ENCODE measurements around the gene STRBP.
A peak's percentile ranks its signal among the peaks of the same experiment; 100 is the strongest.

The STRBP gene

GRCh38 chr9:123093141-123093540, 175.2 kb downstream of the STRBP start:
- H3K4me3 ChIP-seq (ENCODE audit: control insufficient read depth, low read depth, low read length), result no peak overlapping the region
- TF ChIP-seq, protein P1, sequence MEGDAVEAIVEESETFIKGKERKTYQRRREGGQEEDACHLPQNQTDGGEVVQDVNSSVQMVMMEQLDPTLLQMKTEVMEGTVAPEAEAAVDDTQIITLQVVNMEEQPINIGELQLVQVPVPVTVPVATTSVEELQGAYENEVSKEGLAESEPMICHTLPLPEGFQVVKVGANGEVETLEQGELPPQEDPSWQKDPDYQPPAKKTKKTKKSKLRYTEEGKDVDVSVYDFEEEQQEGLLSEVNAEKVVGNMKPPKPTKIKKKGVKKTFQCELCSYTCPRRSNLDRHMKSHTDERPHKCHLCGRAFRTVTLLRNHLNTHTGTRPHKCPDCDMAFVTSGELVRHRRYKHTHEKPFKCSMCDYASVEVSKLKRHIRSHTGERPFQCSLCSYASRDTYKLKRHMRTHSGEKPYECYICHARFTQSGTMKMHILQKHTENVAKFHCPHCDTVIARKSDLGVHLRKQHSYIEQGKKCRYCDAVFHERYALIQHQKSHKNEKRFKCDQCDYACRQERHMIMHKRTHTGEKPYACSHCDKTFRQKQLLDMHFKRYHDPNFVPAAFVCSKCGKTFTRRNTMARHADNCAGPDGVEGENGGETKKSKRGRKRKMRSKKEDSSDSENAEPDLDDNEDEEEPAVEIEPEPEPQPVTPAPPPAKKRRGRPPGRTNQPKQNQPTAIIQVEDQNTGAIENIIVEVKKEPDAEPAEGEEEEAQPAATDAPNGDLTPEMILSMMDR (conservative IDR thresholded peaks at IDR 0.05; ENCODE audit: control insufficient read depth, insufficient read depth, low read depth, low read length), result no peak
- no peak for DNase-seq (ENCODE audit: low read depth)

DNA sequence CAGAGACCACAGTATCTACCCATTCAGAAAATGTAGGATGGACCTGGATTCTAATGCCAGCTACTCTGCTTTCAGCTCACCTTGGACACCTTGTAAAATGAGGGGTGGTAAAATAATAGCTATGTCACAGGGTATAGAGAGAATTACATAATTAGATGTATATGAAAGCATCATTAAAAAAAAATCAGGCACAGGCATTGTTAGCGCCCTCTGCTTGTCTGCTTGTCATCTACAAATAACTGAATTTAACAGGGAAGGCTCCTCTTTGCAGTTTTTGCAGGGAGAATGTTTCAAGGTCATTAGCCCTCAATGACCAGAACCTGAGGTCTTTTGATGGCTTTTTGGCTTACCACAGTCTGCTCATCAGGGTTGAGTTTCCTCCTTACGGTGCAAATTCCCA, 176.9 kb downstream of the STRBP start:
- no peak for DNase-seq (ENCODE audit: low read depth)
- TF ChIP-seq, protein P1 (conservative IDR thresholded peaks at IDR 0.05; ENCODE audit: control insufficient read depth, insufficient read depth, low read depth, low read length), result peak; percentile 8
- no peak overlapping the region for H3K4me3 ChIP-seq (ENCODE audit: control insufficient read depth, low read depth, low read length)

DNA sequence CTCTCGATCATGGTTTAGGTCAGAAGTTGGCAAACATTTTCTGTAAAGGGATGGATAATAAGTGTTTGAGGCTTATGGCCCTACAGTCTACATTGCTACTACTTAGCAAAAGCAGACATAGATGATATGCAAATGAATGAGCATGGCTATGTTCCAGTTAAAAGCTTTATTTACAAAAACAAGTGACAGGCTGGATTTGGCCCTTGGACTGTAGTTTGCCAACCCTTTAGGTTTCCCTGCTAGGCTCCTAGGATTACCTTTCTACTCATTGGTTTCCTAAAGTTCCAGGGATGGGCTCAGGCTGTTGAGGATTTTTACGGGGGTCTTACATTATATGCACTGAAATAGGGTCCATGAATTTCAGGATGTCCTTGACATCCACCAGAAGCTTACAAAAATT, 177.4 kb downstream of the STRBP start:
- no peak for DNase-seq (ENCODE audit: low read depth)
- TF ChIP-seq, protein P1 (conservative IDR thresholded peaks at IDR 0.05; ENCODE audit: control insufficient read depth, insufficient read depth, low read depth, low read length), result no peak

DNA sequence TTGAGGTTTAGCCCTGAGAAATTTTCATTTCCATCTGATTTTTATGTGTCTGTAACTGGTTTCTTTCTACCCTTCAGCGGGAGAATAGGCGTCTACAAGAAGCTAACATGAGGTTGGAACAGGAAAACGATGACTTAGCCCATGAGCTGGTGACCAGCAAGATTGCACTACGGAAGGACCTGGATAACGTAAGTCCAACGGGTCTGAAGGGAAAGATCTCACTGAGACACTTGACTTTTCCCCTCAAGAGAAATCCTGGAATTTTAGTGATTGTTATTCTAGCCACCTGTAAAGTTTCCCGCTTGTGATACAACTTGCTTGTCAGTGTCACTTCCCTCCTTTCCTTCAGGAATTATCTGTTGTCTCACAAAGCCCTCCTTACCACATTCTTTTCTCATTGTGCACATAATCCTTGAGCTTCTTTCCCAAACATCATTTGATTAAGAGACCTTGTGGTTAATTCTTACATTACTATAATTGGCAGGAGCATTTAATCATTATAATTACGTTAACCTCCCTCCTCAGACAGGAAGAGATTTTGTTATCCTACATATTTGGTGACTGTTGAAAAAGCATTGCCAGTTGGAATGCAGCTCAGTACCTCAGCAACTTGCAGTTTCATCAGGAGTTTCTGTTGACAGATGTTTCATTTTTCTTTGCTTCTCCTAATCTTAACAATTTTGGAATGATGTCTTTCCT, 178.0 kb downstream of the STRBP start:
- TF ChIP-seq, protein P1 (conservative IDR thresholded peaks at IDR 0.05; ENCODE audit: control insufficient read depth, insufficient read depth, low read depth, low read length), result no peak
- no peak overlapping the region for H3K4me3 ChIP-seq (ENCODE audit: control insufficient read depth, low read depth, low read length)
- DNase-seq (ENCODE audit: low read depth), result no peak

More for the DNA sequence above, 177.4 kb downstream of the STRBP start:
- H3K4me3 ChIP-seq (ENCODE audit: control insufficient read depth, low read depth, low read length), result no peak overlapping the region

- TF ChIP-seq, protein P1 (conservative IDR thresholded peaks at IDR 0.05; ENCODE audit: control insufficient read depth, insufficient read depth, low read depth, low read length), result no peak
- no peak for DNase-seq (ENCODE audit: low read depth)
- no peak overlapping the region for H3K4me3 ChIP-seq (ENCODE audit: control insufficient read depth, low read depth, low read length)
Observed at GRCh38 chr9:123089790-123090189, 178.6 kb downstream of the STRBP start.

DNA sequence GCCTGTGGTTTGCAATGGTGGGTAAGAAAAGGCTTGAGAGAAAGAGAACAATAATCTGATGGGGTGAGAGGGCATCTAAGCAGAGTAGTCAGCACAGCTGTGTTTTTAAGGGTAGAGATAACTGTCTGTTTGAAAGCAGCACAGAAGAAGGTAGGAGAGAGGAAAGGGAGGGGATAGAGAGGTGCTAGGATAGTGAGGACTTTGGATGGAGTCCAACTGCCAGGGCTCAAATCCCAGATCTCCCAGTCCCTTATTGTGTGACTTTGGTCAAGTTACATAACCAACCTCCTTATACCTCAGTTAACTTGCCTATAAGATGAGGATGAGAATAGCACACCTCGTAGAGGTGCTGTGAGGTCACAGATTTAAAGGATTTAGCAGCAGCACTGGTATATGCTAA, 179.3 kb downstream of the STRBP start:
- no peak for DNase-seq (ENCODE audit: low read depth)
- no peak overlapping the region for H3K4me3 ChIP-seq (ENCODE audit: control insufficient read depth, low read depth, low read length)
- TF ChIP-seq, protein P1 (conservative IDR thresholded peaks at IDR 0.05; ENCODE audit: control insufficient read depth, insufficient read depth, low read depth, low read length), result no peak
